GM19468 (cell line): Measurements from ENCODE around the gene DYNLT4.

Source experiments
- ATAC-seq: cut with Tn5 transposase; IDR thresholded peaks from one replicate; pipeline ENCODE4 v1.9.1; 2021; ENCODE audit warnings: mild to moderate bottlenecking, moderate library complexity, moderate number of reproducible peaks; ENCODE audit not compliant: unreplicated experiment; ENCODE audit errors: extremely low read depth

The DYNLT4 gene

DNA sequence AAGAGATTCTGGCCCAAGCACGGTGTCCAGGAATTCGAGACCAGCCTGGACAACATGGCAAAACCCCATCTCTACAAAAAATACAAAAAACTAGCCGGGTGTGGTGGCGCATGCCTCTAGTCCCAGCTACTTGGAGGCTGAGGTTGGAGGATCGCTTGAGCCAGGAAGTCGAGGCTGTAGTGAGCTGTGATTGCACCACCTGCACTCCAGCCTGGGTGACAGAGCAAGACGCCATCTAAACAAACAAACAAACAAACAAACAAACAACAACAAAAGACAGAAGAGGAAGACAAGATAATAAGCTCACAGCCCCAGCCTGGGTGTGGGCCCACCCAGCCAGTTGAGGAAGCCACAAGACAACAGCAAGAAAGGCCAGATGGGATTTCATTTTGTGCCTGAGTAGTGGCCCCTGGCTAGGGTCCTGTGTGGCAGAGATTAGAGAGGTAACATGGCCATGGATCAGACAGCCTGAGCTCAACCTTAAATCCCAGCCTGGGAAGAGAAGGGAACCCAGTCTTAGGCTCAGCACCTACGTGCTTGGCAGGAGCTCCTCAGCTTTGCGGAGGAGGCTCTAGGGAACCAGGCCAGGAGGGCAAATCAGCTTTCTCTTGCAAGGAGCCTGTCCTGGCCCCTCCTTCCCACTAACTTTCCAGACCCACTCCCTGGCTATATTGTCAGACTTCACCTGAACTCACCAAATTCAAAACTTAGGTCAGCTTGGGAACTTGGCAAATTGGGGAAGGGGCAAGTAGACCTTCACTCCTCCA, 14.2 kb downstream of the DYNLT4 start:
- no peak for ATAC-seq

DNA sequence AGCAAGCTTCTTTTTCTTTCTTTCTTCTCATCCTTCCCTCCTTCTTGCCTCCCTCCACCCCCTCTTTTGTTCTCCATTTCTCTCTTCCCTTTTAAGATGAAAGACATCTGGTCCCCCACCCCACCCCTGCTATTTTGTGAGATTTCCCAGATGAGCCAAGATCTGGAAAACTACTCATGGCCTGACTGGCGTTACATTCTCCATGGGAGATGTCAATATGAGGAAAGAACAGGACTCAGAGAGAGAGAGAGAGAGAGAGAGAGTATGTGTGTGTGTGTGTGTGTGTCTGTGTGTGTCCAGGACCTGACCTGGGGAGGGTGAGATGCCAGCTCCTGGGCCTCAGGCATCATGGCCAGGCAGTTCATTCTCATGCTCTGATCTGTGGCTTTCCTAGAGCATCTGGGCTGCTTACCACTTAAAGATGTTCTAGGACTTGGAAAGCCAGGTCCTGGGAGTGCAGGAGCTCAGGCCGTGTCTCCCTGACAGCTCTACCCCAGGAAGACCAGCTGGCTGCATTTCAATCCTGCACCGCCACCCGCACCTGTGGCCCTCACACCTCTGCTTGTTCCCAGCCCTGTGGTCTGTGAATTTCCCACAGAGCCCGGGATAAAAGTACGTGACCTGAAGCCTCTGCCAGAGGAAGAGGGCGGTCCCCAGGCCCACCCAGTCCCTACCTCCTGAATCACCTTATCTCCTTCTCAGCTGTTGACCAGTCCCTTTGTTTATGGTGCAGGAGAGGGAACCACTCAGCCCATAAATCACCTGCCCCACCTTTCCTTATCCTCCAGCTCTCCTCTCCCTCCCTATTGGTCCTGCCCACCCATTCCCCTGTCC, 16.0 kb downstream of the DYNLT4 start:
- ATAC-seq = no peak

DNA sequence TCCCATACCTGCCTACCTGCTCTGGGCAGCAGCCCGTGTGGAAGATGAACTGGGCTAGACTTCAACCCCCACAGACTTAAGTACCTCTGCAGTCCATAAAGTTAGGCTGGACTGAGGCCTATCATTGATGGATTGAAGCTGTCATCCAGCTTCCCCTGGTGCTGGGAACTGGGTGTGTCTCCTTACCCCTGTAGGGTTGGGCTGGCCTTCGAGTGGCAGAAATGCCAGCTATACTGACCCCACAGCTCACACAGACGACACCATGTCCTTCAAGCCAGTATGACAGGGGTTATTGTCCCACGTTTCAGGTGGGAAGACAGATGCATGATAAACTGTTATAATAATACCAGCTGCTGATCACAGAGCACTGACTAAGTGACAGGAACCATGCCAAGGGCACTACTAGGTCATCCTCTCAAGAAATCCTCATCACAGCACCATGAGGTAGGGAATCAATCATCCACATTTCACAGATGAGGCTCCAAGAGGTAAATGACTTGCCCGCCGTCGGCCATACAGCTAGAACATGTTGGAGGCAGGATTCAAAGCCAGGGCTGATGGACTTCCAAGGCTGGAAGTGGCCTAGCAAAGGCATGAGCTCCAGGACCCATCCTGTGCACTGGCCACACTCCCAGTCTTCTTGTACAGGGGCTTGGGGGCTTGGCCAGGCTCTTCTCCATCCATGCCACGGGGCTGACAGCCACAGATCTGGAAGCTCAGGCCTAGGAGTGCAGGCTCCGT, 18.9 kb downstream of the DYNLT4 start, which contains the start of gene BEST4:
TSS of gene BEST4 (minus strand) at position 51 of the 741 bp plus-strand sequence. CDS start 465 bp downstream, outside the sequence.
- ATAC-seq = no peak

DNA sequence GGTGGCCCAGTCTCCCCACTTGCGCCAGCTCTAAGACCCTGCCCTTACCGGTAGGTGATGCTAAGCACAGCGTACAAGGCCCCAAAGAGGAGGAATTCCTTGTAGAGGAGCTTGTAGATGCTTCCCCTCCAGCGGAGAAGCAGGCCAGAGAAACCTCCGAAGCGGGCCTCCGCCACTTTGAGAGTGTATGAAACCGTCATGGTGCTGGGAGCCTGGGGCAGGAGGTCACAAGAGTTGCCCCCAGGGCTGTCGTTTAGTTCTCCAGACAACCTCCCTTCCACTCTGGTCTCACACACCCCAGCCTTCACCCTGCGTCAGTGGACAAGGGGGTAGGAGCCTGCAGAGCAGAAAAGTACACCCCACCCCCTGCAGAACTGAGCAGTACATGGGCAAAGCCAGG, 19.6 kb downstream of the DYNLT4 start:
- ATAC-seq = no peak

DNA sequence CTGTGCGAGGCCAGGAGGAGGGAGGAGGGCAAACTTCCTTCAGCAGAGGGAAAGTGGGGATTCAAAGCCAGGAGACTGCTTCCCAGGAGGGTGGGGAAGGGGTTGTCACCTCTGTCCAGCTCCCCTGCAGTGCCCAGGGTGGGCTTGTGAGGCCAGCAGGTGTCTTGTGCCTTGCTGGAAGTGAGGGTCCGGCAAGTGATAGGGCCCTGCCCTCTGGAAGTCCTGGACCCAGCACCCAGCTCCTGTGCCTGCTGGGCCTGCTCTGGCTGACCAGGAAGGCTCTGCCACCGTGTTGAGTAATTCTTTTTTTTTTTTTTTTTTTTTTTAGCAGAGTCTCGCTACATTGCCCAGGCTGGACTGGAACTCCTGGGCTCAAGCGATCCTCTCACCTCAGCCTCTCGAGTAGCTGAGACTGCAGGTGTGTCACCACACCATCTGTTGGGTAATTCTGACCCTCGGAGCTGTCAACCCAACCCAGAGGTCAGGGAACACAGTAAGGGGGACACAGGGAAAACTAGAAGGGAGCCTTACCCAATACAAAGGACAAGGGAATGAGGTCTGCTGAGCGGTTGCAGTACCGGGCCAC, 20.2 kb downstream of the DYNLT4 start:
- no peak for ATAC-seq

DNA sequence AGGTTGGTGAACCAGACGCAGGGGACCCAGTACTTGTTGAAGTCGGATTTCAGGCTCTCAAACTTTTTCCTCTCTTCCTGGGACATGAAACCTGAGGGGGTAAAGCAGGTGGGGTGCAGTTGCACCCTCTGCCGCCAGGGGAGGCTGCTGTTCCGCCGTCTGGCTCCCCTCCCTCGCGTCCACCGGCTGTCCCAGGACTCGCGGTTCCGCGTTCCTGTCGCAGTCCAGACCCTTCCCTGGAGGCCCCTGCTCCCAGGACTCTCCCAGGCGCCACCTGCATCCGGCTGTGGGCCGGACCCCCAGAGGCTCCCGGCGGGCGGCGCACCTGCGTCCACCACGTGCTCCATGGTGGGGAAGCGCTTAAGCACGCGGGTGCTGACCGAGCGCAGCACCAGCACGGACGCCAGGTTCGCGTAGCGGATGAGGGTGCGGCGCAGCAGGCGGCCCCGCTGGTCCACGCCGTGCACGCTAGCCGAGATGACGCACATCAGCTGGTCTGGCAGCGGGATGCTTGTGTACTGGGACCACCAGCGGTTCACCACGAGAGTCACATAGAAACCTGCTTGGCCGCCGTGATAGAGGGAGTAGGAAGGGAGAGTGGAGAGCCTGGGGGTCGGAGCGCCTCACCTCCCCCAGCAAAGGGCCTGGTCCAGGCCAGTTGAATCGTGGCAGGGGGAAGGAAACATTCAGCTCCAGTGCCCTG, 20.9 kb downstream of the DYNLT4 start:
- ATAC-seq = no peak

DNA sequence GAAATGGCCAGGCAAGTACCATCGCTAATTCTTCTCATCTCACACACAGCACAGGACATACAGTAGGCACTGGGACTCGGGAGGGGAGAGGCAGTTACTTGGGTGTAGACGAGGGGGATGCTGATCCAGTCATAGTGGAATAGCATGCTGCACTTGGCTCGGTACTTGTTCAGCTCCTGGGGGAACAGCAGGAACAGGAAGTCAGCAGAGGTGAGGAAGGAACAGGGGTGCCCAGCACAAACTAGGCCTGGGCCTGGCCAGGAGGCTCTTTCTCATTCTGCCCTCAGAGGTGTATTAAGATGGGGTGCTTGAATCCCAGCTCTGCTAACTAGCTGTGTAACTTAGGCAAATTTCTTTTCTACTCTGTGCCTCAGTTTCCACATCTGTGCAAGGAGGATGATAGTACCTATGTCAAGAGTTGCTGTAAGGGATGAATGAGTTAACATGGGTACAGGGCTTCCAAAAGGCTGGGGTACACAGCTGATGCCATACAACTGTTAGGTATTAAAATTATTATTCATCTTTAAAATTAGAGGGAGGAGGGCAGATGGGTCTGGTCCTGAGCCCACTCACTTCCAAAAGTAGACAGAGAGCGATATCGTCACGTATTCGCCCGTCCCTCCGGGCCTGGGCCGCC, 21.5 kb downstream of the DYNLT4 start:
- no peak for ATAC-seq

DNA sequence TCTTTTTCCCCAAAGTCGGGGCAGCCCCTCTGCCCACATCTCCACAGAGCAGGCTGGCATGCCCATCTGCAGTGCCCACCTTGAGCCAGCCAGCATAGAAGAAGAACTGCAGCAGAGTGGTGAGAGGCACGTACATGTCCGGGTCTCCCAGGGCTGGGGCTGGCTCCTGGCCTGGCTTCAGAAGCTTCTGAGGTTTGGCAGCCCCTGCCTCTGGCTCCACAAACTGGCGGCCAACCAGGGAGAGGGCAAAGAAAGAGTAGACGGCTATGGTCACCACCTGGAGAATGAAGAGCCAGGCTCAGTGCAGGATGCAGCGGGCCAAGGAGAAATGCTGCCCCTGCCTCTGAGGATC, 22.1 kb downstream of the DYNLT4 start:
- no peak for ATAC-seq

DNA sequence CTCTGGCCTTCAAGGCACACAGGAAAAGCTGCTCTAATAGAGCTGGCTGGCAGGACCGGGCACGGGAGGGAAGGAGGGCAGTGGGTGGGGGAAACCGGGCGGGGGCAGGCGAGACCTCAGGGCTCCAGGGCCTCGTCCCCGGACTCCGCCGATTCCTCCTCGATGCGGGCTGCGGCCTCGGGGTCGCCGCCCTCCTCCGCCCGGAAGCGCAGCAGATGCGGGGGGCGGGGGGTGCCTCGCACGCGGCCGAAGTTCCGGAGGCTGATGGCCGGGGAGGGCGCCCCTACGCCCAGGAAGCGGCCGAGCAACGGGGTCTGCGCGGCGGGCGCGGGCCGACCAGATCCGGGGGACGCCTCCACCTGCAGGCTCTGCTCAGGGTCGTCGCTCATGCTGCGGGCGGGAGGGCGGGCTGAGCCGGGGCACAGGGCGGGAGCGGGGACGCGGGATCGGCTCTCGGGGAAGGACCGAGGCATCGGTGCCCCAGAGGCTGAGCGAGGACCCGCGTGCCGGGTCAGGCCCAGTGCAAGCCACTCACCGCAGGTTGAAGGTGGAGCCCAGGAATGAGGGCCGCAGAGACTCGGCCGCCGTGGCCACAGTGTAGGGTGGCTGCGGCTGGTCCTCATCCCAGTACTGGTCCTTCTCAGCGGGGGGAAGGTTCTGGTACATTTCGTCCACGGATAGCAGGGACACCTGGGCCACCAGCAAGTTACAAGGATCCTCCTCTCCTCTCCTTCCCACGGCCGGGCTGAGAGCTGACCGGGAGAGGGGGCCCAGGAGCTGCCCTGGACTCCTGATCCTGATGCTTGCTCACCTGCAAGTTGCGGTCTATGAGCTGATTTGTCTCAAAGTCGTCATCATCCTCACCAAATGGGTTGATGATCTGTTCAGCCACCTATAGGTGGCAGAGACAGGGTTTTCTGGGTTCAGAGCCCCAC, 22.8 kb downstream of the DYNLT4 start:
- ATAC-seq = no peak

DNA sequence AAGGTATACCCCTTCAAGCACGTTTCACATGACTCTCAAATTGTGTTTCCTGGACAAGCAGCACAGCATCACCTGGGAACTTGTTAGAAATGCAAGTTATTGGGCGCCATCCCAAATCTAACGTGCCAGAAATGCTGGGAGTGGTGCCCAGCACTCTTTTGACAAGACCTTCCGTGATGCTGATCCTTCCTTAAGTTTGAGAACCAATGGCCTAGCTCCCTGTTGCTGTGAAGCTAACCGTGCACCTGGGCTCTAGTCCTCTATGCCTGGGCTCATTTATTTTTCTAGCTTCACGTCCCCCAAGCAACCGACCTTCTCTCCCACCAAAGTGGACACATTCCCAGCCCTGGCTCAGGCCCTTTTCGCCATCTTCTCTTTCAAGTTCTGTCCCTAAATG, 23.5 kb downstream of the DYNLT4 start:
- no peak for ATAC-seq

DNA sequence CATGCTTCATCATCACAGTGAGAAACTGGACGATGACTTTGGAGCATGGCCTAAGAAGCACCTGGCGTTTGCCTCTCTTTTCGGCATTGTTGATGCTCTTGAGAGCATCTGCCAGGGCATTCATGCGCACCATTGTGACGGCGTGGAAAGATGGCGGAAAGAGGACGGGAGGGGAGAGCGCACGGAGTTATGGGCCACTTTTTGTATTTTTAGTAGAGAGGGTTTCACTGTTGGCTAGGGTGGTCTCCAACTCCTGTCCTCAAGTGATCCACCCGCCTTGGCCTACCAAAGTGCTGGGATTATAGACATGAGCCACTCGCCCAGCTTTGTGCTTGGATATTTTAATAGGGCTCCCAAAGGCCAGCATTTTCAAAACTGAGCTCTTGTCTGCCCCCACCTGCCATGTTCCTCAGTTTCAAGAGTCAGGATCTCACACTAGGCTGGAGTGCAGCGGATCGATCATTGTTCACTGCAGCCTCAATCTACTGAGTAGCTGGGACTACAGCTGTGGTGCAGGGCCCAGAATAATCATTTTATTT, 26.5 kb downstream of the DYNLT4 start:
- no peak for ATAC-seq

DNA sequence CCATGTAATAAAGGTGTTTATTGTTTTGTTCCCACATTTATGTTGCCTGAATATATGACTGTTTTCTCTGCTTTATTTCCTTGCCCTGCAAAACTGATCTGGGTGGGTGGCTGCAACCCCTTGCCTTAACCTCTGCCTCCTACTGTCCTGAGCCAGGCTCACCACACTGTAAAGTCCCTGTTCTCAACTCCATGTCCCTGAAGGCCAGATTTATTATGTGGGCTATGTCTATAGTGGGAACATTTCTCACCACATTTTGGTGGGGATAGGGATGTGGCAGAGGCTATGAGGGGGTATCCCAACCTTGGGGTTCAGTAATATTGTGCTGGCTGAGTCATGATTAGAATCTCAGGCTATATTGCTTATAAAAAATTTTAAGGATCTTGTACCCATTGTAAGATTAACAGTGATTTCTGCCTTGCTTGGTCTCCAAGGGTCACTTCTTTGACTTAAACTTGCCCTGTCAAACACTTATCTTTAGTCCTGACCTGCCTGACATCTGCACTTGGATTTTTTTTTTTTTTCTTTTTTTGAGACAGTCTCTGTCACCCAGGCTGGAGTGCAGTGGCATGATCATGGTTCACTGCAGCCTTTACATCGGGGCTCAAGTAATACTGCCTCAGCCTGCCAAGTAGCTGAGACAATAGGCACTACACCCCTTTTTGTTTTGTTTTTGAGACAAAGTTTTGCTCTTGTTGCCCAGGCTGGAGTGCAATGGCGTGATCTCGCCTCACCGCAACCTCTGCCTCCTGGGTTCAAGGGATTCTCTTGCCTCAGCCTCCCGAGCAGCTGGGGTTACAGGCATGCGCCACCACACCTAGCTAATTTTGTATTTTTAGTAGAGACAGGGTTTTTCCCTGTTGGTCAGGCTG, 28.2 kb downstream of the DYNLT4 start:
- ATAC-seq = no peak

DNA sequence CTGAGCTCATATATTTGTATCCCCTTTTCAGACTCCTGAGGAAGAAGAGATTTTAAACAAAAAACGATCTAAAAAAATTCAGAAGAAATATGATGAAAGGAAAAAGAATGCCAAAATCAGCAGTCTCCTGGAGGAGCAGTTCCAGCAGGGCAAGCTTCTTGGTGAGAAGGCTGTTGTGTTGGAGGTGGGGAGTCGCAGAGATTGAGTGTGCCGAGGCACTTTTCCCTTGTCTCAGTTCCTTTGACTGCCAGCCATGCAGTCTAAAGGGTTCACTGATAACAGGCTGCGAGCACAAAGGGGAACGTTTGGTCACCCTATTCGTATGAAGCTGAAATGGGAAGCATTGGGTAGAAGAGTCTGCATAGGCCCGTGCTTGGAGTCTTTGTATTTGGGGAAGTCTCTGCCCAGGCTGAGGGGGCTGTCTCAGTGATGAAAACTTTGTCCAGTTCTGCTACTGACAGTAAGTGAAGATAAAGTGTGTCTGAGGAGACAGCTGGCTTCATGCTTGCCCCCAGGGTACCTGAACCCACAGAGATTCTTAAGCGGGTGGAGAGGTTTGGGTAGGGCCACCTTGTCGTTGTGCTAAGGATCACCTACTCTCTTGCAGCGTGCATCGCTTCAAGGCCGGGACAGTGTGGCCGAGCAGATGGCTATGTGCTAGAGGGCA, 29.0 kb downstream of the DYNLT4 start:
- ATAC-seq = no peak

DNA sequence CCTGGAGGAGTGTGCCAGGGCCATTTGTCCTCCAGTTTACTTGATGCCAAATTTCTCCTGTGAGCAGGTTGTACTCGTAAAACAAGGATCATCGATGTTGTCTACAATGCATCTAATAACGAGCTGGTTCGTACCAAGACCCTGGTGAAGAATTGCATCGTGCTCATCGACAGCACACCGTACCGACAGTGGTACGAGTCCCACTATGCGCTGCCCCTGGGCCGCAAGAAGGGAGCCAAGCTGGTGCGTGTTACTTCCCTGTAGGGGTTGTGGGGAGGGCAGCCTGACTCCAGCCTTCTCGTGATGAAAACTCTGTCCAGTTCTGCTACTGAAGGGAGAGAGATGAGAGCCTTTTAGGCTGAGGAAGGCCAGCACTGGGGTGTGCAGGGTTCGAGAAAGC, 29.6 kb downstream of the DYNLT4 start:
- no peak for ATAC-seq

DNA sequence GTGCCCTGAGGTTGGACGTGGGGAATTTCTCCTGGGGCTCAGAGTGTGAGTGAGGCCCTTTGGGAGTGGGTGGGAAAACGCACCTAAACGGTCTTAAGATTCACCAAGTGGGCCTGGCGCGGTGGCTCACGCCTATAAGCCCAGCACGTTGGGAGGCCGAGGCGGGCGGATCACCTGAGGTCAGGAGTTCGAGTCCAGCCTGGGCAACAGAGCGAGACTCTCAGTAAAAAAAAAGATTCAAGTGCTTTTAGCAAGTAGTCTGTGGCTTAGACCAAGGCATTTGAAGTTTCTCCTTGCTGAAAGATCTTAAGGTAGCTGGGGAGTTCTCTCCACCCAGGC, 30.5 kb downstream of the DYNLT4 start:
- ATAC-seq = no peak

DNA sequence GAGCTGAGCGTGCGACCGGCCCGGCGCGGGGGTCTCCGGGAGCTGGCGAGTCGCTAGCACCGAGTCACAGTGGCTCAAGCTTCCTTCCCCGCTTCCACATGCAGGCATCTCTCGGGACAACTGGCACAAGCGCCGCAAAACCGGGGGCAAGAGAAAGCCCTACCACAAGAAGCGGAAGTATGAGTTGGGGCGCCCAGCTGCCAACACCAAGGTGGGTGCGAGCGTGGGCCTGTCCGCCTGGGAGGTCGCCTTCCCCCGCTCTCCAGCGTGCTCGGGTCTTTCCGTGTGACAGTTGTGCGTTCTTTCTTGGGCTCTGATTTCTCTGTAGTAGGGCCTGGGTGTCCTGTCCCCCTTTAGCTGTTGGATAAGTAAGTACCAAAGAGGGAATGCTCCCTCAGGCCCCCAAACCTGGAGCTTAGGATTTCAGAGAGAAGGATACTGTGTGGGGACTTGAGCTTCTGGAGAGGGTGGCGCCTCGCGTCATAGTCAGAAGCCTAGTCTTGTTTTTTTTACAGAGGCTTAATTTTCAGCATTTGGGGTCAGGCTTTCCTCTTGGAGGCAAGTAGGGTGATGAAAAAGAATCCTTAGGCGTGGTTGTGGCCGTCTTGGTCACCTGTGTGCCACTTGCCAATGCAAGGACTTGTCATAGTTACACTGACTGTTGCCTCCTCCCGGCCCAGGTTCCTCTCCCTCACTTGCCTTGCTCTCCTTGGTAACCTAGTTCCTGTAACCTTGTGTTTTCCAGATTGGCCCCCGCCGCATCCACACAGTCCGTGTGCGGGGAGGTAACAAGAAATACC, 31.0 kb downstream of the DYNLT4 start:
- ATAC-seq = no peak
